A549 (cell line): ENCODE measurements around the gene ARHGEF37. TPM values are rescaled to one million over a fixed set of nuclear protein-coding genes. Genes with fewer than 3 reads are reported as not detected.

Experiments used
- ATAC-seq, 2 experiments: fragments of 200-7000 bp in 1 of 2; fragments of >200 bp in 1 of 2; cut with Nextera tagmentation in 1 of 2; cut with Tn5 transposase in 1 of 2; 3 replicates each; pipeline versions ENCODE4 v1.8.0 to v1.9.1; 2018 to 2020; ENCODE audit warnings: mild to moderate bottlenecking in 1 of 2, moderate library complexity in 1 of 2
- CTCF ChIA-PET: fragments of 300-600 bp; sonication (Branson Sonifier 250); formaldehyde crosslinking; extraction: SDS; loops from one replicate; lab custom pipeline; 2021; ENCODE audit warnings: antibody characterized with exemption, inconsistent platforms; lab: Yijun Ruan, JAX
- POLR2A ChIA-PET: fragments of 350-600 bp; formaldehyde crosslinking; extraction: SDS; loops from one replicate; lab custom pipeline; 2021; ENCODE audit warnings: antibody characterized with exemption, inconsistent platforms; lab: Yijun Ruan, JAX
- DNase-seq, 2 experiments: peaks; one replicate each; pipeline versions ENCODE4 v3.0.0 to v3.0.0-alpha.2; 2011 to 2016; ENCODE audit warnings: low read depth in 1 of 2, low spot score in 1 of 2
- FAIRE-seq: peaks from 2 replicates; lab custom pipeline; 2011; peaks lifted over from hg19 to GRCh38; lab: Jason Lieb, UNC
- H3K27ac ChIP-seq, 2 experiments: fragments of >200 bp; sonication (Bioruptor Twin); formaldehyde crosslinking; 3 replicates each; pipeline ENCODE4 v1.5.1; 2016 to 2017
- H3K4me1 ChIP-seq: fragments of >200 bp; sonication (Bioruptor Twin); formaldehyde crosslinking; 3 replicates; pipeline ENCODE4 v1.6.1; 2016
- H3K4me2 ChIP-seq: fragments of >200 bp; sonication (Bioruptor Twin); formaldehyde crosslinking; 3 replicates; pipeline ENCODE4 v1.6.1; 2016
- H3K4me3 ChIP-seq: fragments of >200 bp; sonication (Bioruptor Twin); formaldehyde crosslinking; 3 replicates; pipeline ENCODE4 v1.5.1; 2016
- H3K9me3 ChIP-seq: fragments of >200 bp; sonication (Bioruptor Twin); formaldehyde crosslinking; 3 replicates; pipeline ENCODE4 v1.6.1; 2016
- CBX8 ChIP-seq: fragments of 200-600 bp; sonication (generic); IDR thresholded peaks from 2 replicates; pipeline ENCODE4 v1.6.1; 2016
- EHMT2 ChIP-seq: fragments of 200-600 bp; sonication (generic); IDR thresholded peaks from 2 replicates; pipeline ENCODE4 v1.6.1; 2016; ENCODE audit warnings: antibody characterized with exemption, low read depth, mild to moderate bottlenecking, moderate library complexity
- FOXS1 ChIP-seq: fragments of 250-450 bp; sonication (Bioruptor Pico); IDR thresholded peaks from 2 replicates; pipeline ENCODE4 v1.5.0; 2020; ENCODE audit warnings: mild to moderate bottlenecking, moderate library complexity
- HEYL ChIP-seq: fragments of 250-450 bp; sonication (Bioruptor Pico); IDR thresholded peaks from 2 replicates; pipeline ENCODE4 v1.8.0; 2021; ENCODE audit warnings: mild to moderate bottlenecking, moderate library complexity
- HOXA7 ChIP-seq: fragments of 250-450 bp; sonication (Bioruptor Pico); IDR thresholded peaks from 2 replicates; pipeline ENCODE4 v1.5.0; 2020; ENCODE audit warnings: mild to moderate bottlenecking, moderate library complexity
- HOXB5 ChIP-seq: fragments of 250-450 bp; sonication (Bioruptor Pico); IDR thresholded peaks from 2 replicates; pipeline ENCODE4 v1.5.0; 2020; ENCODE audit warnings: mild to moderate bottlenecking, moderate library complexity
- MAFK ChIP-seq: fragments of 450-650 bp; IDR thresholded peaks from 2 replicates; pipeline ENCODE4 v1.6.1; 2014; ENCODE audit not compliant: partially characterized antibody
- MAZ ChIP-seq: fragments of 150-350 bp; IDR thresholded peaks from 2 replicates; pipeline ENCODE4 v1.6.1; 2014; ENCODE audit warnings: antibody characterized with exemption, low read depth, low read length, borderline replicate concordance
- NFE2L2 ChIP-seq: fragments of 150-350 bp; conservative IDR thresholded peaks from 2 replicates; pipeline ENCODE4 v1.6.1; 2014; ENCODE audit warnings: low read length
- NPAS2 ChIP-seq: fragments of 250-450 bp; sonication (Bioruptor Pico); IDR thresholded peaks from 2 replicates; pipeline ENCODE4 v1.8.0; 2022; ENCODE audit warnings: mild to moderate bottlenecking, moderate library complexity, borderline replicate concordance
- NR3C1 ChIP-seq: fragments of >200 bp; sonication (Bioruptor Twin); formaldehyde crosslinking; IDR thresholded peaks from 3 replicates; pipeline ENCODE4 v1.6.1; 2017
- PHF8 ChIP-seq: fragments of 200-600 bp; sonication (generic); IDR thresholded peaks from 2 replicates; pipeline ENCODE4 v1.6.1; 2016; ENCODE audit warnings: low read depth, mild to moderate bottlenecking, antibody characterized with exemption, moderate library complexity, borderline replicate concordance
- POLR2A ChIP-seq: IDR thresholded peaks from 2 replicates; pipeline ENCODE4 v1.6.1; 2012; ENCODE audit warnings: mild to moderate bottlenecking, low read length
- RAD21 ChIP-seq, 2 experiments: fragments of >200 bp in 1 of 2; sonication (Bioruptor Twin) in 1 of 2; formaldehyde crosslinking in 1 of 2; IDR thresholded peaks in 1 of 2; conservative IDR thresholded peaks in 1 of 2; 2 replicates in 1 of 2; 3 replicates in 1 of 2; pipeline ENCODE4 v1.6.1; 2012 to 2018; ENCODE audit warnings: inconsistent platforms in 1 of 2
- RCOR1 ChIP-seq: fragments of 150-350 bp; IDR thresholded peaks from 2 replicates; pipeline ENCODE4 v1.6.1; 2014; ENCODE audit warnings: antibody characterized with exemption, low read length, low read depth
- SMC3 ChIP-seq: fragments of >200 bp; sonication (Bioruptor Twin); formaldehyde crosslinking; IDR thresholded peaks from 3 replicates; pipeline ENCODE4 v1.6.1; 2018; ENCODE audit warnings: inconsistent platforms
- TFCP2L1 ChIP-seq: fragments of 250-450 bp; sonication (Bioruptor Pico); IDR thresholded peaks from 2 replicates; pipeline ENCODE4 v1.5.0; 2021; ENCODE audit warnings: mild to moderate bottlenecking
- TP53 ChIP-seq: fragments of 250-450 bp; sonication (Bioruptor Pico); IDR thresholded peaks from 2 replicates; pipeline ENCODE4 v1.5.0; 2021; ENCODE audit warnings: mild to moderate bottlenecking, moderate library complexity
- WGBS: methylation state at CpG from one replicate; pipeline ENCODE4 v1.1.6; 2017; ENCODE audit errors: missing lambda C conversion rate; 5-methylcytosine and 5-hydroxymethylcytosine counted together
- polyA plus RNA-seq, 4 experiments: library from polyadenylated mRNA; depleted of rRNA in 3 of 4; stranded (reverse); fragments of >200 nt; fragmentation: RNase III in 1 of 4; extraction: RNeasy Plus Mini Kit Qiagen cat#74134 plus additional on column Dnase treatment in 1 of 4; gene quantifications; 2 replicates in 3 of 4; 3 replicates in 1 of 4; pipeline ENCODE4 v1.2.3, GENCODE V29; 2011 to 2017
- TF ChIP-seq, protein P1 (sequence below): fragments of 450-650 bp; IDR thresholded peaks from 2 replicates; pipeline ENCODE4 v1.6.1; 2014; ENCODE audit warnings: antibody characterized with exemption
- TF ChIP-seq, protein P2 (sequence below): IDR thresholded peaks from 2 replicates; pipeline ENCODE4 v1.6.1; 2012
- TF ChIP-seq, protein P3 (sequence below): fragments of >200 bp; sonication (Bioruptor Twin); formaldehyde crosslinking; IDR thresholded peaks from 3 replicates; pipeline ENCODE4 v1.5.1; 2016
- TF ChIP-seq, protein P4 (sequence below): fragments of >200 bp; sonication (Bioruptor Twin); formaldehyde crosslinking; IDR thresholded peaks from 2 replicates; pipeline ENCODE4 v1.6.1; 2016

ARHGEF37 gene
- polyA plus RNA-seq, 2 of the 4 experiments (the other 2 are of a cell fraction): 1.2 to 1.5 TPM

DNA sequence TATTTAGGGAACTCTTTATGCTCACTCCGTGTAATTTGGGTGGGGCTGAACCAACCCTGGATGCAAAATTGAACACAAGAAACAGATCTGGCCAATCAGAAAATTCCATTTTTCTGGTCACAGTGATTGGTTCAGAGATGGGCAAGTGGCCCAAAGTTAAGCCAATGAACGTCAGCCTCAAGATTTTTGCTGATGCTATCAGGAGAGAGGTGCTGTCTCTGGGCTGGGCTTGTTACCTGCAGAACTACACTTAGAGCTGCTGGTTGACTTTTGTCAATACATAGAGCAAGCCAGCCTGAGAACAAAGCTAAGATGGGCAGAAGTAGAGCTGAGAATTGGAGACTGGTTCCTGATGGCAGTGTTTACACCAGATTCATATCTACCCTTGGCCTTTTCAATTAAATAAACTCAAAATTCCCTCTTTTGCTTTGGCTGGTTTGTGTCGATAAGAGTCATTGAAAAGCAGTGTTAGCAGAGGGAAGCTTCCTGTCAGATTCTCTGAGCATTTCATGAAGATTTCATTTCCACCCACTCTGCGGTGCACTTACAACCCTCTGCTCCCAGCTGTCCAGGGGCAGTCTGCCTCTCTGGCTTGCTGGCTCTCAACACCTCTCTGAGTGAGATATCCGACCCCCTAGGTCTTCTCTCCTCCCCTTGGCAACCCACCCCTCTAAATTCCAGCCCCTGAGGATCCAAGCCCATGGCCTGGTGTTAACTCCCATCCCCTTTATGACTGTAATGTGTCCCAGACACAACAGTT, 84.3 kb downstream of the ARHGEF37 start:
- TF ChIP-seq HOXB5 (CRISPR knock-in tag) (no peak), NFE2L2 (no peak), TFCP2L1 (CRISPR knock-in tag) (no peak)
- TF ChIP-seq, protein P1, sequence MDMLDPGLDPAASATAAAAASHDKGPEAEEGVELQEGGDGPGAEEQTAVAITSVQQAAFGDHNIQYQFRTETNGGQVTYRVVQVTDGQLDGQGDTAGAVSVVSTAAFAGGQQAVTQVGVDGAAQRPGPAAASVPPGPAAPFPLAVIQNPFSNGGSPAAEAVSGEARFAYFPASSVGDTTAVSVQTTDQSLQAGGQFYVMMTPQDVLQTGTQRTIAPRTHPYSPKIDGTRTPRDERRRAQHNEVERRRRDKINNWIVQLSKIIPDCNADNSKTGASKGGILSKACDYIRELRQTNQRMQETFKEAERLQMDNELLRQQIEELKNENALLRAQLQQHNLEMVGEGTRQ: no peak

DNA sequence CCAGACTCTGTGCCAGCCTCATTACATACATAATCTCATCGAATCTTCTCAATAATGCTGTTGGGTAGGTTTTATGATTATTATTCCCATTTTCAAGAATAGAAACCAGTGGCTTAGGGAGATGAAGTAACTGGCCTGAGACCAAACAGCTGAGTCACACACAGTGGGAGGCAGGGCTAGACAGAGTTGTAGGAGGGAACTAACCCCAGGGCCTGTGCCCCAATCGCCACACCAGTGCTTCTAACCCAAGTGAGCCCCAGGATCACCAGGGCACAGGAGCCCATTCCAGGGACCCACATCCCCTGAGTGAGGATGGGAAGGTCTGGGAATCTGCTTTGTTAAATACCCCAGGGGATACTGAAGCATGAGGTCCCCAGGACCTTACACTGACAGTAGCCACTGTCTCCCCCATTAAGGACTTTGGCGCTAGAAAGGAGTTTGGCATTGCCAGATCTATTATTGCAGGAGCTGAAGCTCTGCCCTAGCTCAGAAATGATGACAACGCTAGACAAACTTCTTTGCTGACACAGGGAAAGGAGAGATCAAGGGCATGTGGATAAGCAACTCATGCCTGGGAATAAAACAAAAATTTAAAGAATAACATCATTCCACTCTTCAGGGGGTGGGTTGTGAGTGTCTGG, 85.0 kb downstream of the ARHGEF37 start:
- Histone ChIP-seq H3K4me3 (no peak overlapping the region), H3K9me3 (no peaks in the 10 kb centered on the region), H3K4me2 (peak overlapping the region; percentile 42)
- CTCF ChIA-PET: interaction anchor here (0.7 to 6.8 kb wide), 38 partner anchors 8 to 330 kb away, joined by 3 to 106 read pairs (median 7); partner anchors contain the start of gene PPARGC1B
- 43% methylated on average over 4 of the region's 4 CpGs for WGBS
- DNase-seq (no peak), ATAC-seq (peak; percentile 79; a peak in 5 of 6 replicates)
- TF ChIP-seq FOXS1: no peak
- TF ChIP-seq, protein P2, sequence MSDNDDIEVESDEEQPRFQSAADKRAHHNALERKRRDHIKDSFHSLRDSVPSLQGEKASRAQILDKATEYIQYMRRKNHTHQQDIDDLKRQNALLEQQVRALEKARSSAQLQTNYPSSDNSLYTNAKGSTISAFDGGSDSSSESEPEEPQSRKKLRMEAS: no peak
- TF ChIP-seq HOXA7: no peak
- TF ChIP-seq RAD21 (conservative IDR thresholded peaks at IDR 0.05 in 1 of 2, IDR thresholded peaks at IDR 0.05 in 1 of 2): no peak
- no peak for TF ChIP-seq EHMT2
- no peak for TF ChIP-seq MAFK
- no peak for TF ChIP-seq TP53 (CRISPR knock-in tag)
- no peak for TF ChIP-seq PHF8
- TF ChIP-seq, protein P1: no peak
- no peak for TF ChIP-seq TFCP2L1 (CRISPR knock-in tag)
- no peak for TF ChIP-seq NPAS2
- TF ChIP-seq MAZ: no peak
- TF ChIP-seq RCOR1: no peak
- no peak for TF ChIP-seq POLR2A
- TF ChIP-seq CBX8: no peak
- TF ChIP-seq, all 56 proteins: peak for 0
- FAIRE-seq: no peak
- peaks cover 17% of the 10 kb centered on the region for H3K4me1 ChIP-seq
- POLR2A ChIA-PET: interaction anchor here (0.9 kb wide), 1 partner anchor 294 kb away, joined by 3 read pairs; the partner anchor contains the start of gene SLC26A2
- H3K27ac ChIP-seq: peak overlapping the region in 1 of 2 experiments; percentile 36; a peak in 2 of 6 replicates

More for the DNA sequence above, 84.3 kb downstream of the ARHGEF37 start:
- 75% methylated on average over 5 of the region's 5 CpGs for WGBS
- CTCF ChIA-PET: interaction anchor here (0.6 to 6.8 kb wide), 17 partner anchors 7 to 325 kb away, joined by 3 to 106 read pairs (median 19); no protein-coding TSS in a partner anchor
- Histone ChIP-seq H3K4me1 (peaks cover 15% of the 10 kb centered on the region), H3K9me3 (no peaks in the 10 kb centered on the region), H3K27ac (0 out of 6 replicates have a peak overlapping the region, but pooled peaks of 1 of the 2 experiments have one; percentile 32), H3K4me3 (no peak overlapping the region), H3K4me2 (0 out of 3 replicates have a peak overlapping the region, but pooled peaks have one; percentile 42)
- FAIRE-seq (no peak), DNase-seq (no peak), ATAC-seq (peak in 1 of 2 experiments; percentile 25; a peak in 3 of 6 replicates)
- POLR2A ChIA-PET: interaction anchor here (0.9 kb wide), 1 partner anchor 295 kb away, joined by 3 read pairs; the partner anchor contains the start of gene SLC26A2

DNA sequence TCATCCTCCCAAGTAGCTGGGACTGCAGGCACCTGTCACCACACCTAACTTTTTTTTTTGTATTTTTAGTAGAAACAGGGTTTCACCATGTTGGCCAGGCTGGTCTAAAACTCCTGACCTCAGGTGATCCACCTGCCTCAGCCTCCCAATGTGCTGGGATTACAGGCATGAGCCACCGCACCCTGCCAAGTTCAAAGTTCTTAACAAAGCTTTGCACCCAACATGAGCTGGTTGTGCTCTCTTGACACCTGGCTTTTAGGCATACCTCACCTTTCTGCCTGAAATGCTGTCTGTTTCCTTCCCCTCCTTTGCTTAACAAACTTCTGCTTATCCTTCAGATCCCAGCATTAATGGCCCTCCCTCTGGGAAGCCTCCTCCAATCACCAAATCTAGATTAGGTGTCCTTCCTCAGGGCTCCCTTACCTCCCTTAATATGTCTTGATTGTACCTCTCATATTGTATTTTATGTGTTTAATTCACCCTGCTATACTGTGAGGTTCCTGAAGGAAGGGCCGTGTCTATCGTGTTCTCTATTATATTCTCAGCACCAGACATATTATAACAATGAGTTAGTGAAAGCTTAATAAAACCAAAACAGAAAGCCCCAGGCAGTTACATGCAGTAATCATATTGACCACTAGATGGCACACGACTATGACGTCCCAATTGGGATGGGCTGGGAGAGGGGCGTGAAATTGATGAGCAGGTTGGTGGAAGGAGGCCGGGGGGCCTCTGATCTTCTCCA, 86.0 kb downstream of the ARHGEF37 start:
- ATAC-seq (peak; percentile 60 to 79; a peak in 5 of 6 replicates), FAIRE-seq (no peak), DNase-seq (peak; percentile 47 to 62)
- POLR2A ChIA-PET: interaction anchor here (1.0 kb wide), 1 partner anchor 63 kb away, joined by 3 read pairs; the partner anchor contains the start of gene PPARGC1B
- WGBS: 14% methylated on average over 7 of the region's 7 CpGs
- no peak overlapping the region for H3K27ac ChIP-seq
- TF ChIP-seq, protein P3, sequence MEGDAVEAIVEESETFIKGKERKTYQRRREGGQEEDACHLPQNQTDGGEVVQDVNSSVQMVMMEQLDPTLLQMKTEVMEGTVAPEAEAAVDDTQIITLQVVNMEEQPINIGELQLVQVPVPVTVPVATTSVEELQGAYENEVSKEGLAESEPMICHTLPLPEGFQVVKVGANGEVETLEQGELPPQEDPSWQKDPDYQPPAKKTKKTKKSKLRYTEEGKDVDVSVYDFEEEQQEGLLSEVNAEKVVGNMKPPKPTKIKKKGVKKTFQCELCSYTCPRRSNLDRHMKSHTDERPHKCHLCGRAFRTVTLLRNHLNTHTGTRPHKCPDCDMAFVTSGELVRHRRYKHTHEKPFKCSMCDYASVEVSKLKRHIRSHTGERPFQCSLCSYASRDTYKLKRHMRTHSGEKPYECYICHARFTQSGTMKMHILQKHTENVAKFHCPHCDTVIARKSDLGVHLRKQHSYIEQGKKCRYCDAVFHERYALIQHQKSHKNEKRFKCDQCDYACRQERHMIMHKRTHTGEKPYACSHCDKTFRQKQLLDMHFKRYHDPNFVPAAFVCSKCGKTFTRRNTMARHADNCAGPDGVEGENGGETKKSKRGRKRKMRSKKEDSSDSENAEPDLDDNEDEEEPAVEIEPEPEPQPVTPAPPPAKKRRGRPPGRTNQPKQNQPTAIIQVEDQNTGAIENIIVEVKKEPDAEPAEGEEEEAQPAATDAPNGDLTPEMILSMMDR: peak; percentile 88
- no peak for TF ChIP-seq MAZ
- TF ChIP-seq, protein P4, sequence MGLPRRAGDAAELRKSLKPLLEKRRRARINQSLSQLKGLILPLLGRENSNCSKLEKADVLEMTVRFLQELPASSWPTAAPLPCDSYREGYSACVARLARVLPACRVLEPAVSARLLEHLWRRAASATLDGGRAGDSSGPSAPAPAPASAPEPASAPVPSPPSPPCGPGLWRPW: no peak
- TF ChIP-seq HOXB5 (CRISPR knock-in tag): no peak
- no peak for TF ChIP-seq HEYL (CRISPR knock-in tag)
- TF ChIP-seq SMC3: peak; percentile 85
- no peak for TF ChIP-seq TFCP2L1 (CRISPR knock-in tag)
- no peak for TF ChIP-seq NR3C1
- TF ChIP-seq RAD21 (conservative IDR thresholded peaks at IDR 0.05 in 1 of 2, IDR thresholded peaks at IDR 0.05 in 1 of 2): peak; percentile 71 to 72
- CTCF ChIA-PET: interaction anchor here (0.6 to 6.8 kb wide), 64 partner anchors 9 to 720 kb away, joined by 3 to 106 read pairs (median 4); partner anchors contain the start of genes HMGXB3, PPARGC1B and TIGD6
- H3K4me2 ChIP-seq: peak overlapping the region; percentile 38
- H3K4me1 ChIP-seq: peaks cover 23% of the 10 kb centered on the region
- H3K4me3 ChIP-seq: no peak overlapping the region
- H3K9me3 ChIP-seq: no peaks in the 10 kb centered on the region
